Upper lobe of right lung (tissue), 1 donor: ENCODE data around the gene E2F3. TPM values are rescaled to one million over a fixed set of nuclear protein-coding genes. Genes with fewer than 3 reads are reported as not detected.

Experiments
- ATAC-seq: fragments of 200-7000 bp; cut with Tn5 transposase; one replicate; pipeline ENCODE4 v1.9.1; 2020; ENCODE audit warnings: mild to moderate bottlenecking, moderate library complexity
- DNase-seq: peaks from one replicate; pipeline ENCODE4 v3.0.0-alpha.2; 2020
- H3K27ac ChIP-seq: fragments of 200-600 bp; one replicate; pipeline ENCODE4 v1.8.0; 2022
- H3K27me3 ChIP-seq: fragments of 200-600 bp; one replicate; pipeline ENCODE4 v1.8.0; 2022; ENCODE audit warnings: mild to moderate bottlenecking
- H3K36me3 ChIP-seq: fragments of 200-600 bp; one replicate; pipeline ENCODE4 v1.8.0; 2022
- H3K4me1 ChIP-seq: fragments of 200-600 bp; one replicate; pipeline ENCODE4 v1.8.0; 2022
- H3K4me3 ChIP-seq: fragments of 200-600 bp; one replicate; pipeline ENCODE4 v1.8.0; 2022; ENCODE audit warnings: mild to moderate bottlenecking
- H3K9me3 ChIP-seq: fragments of 200-600 bp; one replicate; pipeline ENCODE4 v1.8.0; 2022
- CTCF ChIP-seq: fragments of 200-600 bp; IDR thresholded peaks from one replicate; pipeline ENCODE4 v1.8.0; 2022; ENCODE audit warnings: antibody characterized with exemption
- intact Hi-C: fragments of 100-400 bp; cut with DNase I; formaldehyde crosslinking; loops from one replicate; pipeline ENCODE4 v1.11.0; 2022
- total RNA-seq: library from RNA; stranded (reverse); fragmentation: NEBNext Ultra II Directional; extraction: Animal tissue kit (Norgen Biotek cat#: 25700); gene quantifications from one replicate; pipeline ENCODE4 v1.2.1, GENCODE V29; 2021
- donor health status: DM: no; HTN: yes; CAD: no; lungs with severe emphysema.

E2F3 gene
- total RNA-seq, 1 donor from 2014 or later: 7.8 TPM

GRCh38 chr6:20434766-20435165 lies 33.1 kb downstream of the E2F3 start:
- intact Hi-C loops: no loop called here
- H3K27me3 ChIP-seq: no peaks in the 10 kb centered on the region
- TF ChIP-seq CTCF: no peak
- no peaks in the 10 kb centered on the region for H3K4me1 ChIP-seq
- DNase-seq: no peak
- H3K36me3 ChIP-seq: no peaks in the 10 kb centered on the region
- no peaks in the 10 kb centered on the region for H3K9me3 ChIP-seq
- H3K4me3 ChIP-seq: no peak overlapping the region
- ATAC-seq: no peak
- H3K27ac ChIP-seq: no peak overlapping the region

GRCh38 chr6:20436719-20437118 lies 35.0 kb downstream of the E2F3 start:
- intact Hi-C loops: no loop called here
- no peaks in the 10 kb centered on the region for H3K36me3 ChIP-seq
- no peaks in the 10 kb centered on the region for H3K9me3 ChIP-seq
- no peak overlapping the region for H3K4me3 ChIP-seq
- ATAC-seq: no peak
- no peak for DNase-seq
- TF ChIP-seq CTCF: no peak
- H3K27ac ChIP-seq: no peak overlapping the region
- H3K27me3 ChIP-seq: no peaks in the 10 kb centered on the region
- no peaks in the 10 kb centered on the region for H3K4me1 ChIP-seq

- Histone ChIP-seq H3K4me1 (no peaks in the 10 kb centered on the region), H3K27me3 (no peaks in the 10 kb centered on the region), H3K4me3 (no peak overlapping the region), H3K36me3 (no peaks in the 10 kb centered on the region), H3K9me3 (no peaks in the 10 kb centered on the region), H3K27ac (no peak overlapping the region)
- intact Hi-C loops: no loop called here
- no peak for TF ChIP-seq CTCF
- DNase-seq (no peak), ATAC-seq (no peak)
Measured at GRCh38 chr6:20437639-20438038, 36.0 kb downstream of the E2F3 start.

GRCh38 chr6:20438462-20439070 lies 36.9 kb downstream of the E2F3 start:
- no peak for ATAC-seq
- no peak for DNase-seq
- no peaks in the 10 kb centered on the region for H3K4me1 ChIP-seq
- no peak for TF ChIP-seq CTCF
- no peak overlapping the region for H3K27ac ChIP-seq
- no peak overlapping the region for H3K4me3 ChIP-seq
- intact Hi-C loops: no loop called here
- no peaks in the 10 kb centered on the region for H3K36me3 ChIP-seq
- H3K27me3 ChIP-seq: no peaks in the 10 kb centered on the region
- no peaks in the 10 kb centered on the region for H3K9me3 ChIP-seq

GRCh38 chr6:20439558-20439957 lies 37.9 kb downstream of the E2F3 start:
- Histone ChIP-seq H3K27ac (no peak overlapping the region), H3K4me1 (no peaks in the 10 kb centered on the region), H3K36me3 (no peaks in the 10 kb centered on the region), H3K27me3 (no peaks in the 10 kb centered on the region), H3K4me3 (no peak overlapping the region), H3K9me3 (no peaks in the 10 kb centered on the region)
- TF ChIP-seq CTCF: no peak
- ATAC-seq (no peak), DNase-seq (no peak)
- intact Hi-C loops: no loop called here

GRCh38 chr6:20440296-20440695 lies 38.6 kb downstream of the E2F3 start:
- Histone ChIP-seq H3K4me1 (no peaks in the 10 kb centered on the region), H3K36me3 (no peaks in the 10 kb centered on the region), H3K9me3 (no peaks in the 10 kb centered on the region), H3K27ac (no peak overlapping the region), H3K27me3 (no peaks in the 10 kb centered on the region), H3K4me3 (no peak overlapping the region)
- intact Hi-C loops: no loop called here
- no peak for DNase-seq
- TF ChIP-seq CTCF: no peak
- ATAC-seq: no peak
